Measurements from ENCODE around the gene ITGAE. TPM values are rescaled to one million over a fixed set of nuclear protein-coding genes. Genes with fewer than 3 reads are reported as not detected.

The ITGAE gene
- total RNA-seq, 1 donor from 2014 or later, result 47.5 TPM

- no peak for TF ChIP-seq EZH2 (IDR thresholded peaks at IDR 0.05)
- no peak for TF ChIP-seq CTCF (IDR thresholded peaks at IDR 0.05)
- no peak for TF ChIP-seq EZH2phosphoT487 (IDR thresholded peaks at IDR 0.05)
- Histone ChIP-seq H3K27ac (no peak overlapping the region), H4K20me1 (ENCODE audit: low read depth) (no peaks in the 10 kb centered on the region), H3K36me3 (no peaks in the 10 kb centered on the region), H2AFZ (replicated peaks) (no peak overlapping the region), H3K4me3 (no peak overlapping the region), H3K27me3 (no peaks in the 10 kb centered on the region), H3K9me3 (ENCODE audit: low read depth) (no peaks in the 10 kb centered on the region), H3F3A (ENCODE audit: low read depth) (no peaks in the 10 kb centered on the region), H3K79me2 (ENCODE audit: low read depth) (no peaks in the 10 kb centered on the region), H3K9ac (no peak overlapping the region), H3K4me2 (no peak overlapping the region), H3K4me1 (no peaks in the 10 kb centered on the region)
- H3K27ac Mint-ChIP-seq, result no peak overlapping the region
- no peak for DNase-seq (ENCODE audit: low spot score)
- H3K4me1 Mint-ChIP-seq, result no peaks in the 10 kb centered on the region
- no peak overlapping the region for H3K4me3 Mint-ChIP-seq
- H3K9me3 Mint-ChIP-seq, result no peaks in the 10 kb centered on the region
- H3K27me3 Mint-ChIP-seq (ENCODE audit: insufficient read depth, low read depth), result peaks cover 6% of the 10 kb centered on the region
- H3K36me3 Mint-ChIP-seq, result no peaks in the 10 kb centered on the region
Observed at GRCh38 chr17:3780986-3781385, 20.0 kb downstream of the ITGAE start.

DNA sequence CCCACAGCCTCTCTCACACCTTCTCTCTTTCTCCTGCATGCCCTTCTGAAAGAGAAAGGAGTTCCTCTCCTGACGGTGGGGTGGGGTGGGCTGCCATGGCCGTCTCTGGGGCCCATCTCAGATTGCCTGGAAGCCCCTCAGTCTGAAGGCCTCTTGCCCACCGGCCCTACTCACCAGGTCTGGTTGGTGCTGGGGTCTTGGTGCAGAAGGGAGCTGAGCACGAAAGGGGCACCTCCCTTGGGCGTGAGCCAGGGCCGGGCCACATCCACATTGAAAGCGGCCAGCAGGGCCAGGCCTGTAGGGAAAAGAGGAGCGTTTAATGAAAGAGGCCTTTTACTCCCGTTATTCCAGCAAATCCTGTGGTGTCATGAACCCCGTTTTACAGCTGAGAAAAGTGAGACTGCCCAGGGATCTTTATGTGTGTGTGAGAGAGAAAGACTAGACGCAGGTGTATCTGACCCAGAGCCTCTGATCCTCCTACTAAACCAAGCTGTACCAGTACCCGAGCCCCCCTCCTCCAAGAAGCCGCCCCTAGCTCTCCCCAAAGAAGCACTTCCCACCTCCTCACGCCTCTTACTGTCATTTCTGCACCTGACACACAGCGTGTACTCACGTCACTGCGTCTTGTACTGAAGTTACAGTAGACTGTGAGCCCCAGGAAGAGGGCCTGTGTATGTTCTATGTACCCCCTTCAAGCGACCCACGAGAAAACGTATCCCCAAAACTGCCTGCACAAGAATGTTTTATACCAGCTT is 23.4 kb downstream of the ITGAE start:
- H3K4me1 Mint-ChIP-seq, result peaks cover 3% of the 10 kb centered on the region
- no peaks in the 10 kb centered on the region for H3F3A ChIP-seq (ENCODE audit: low read depth)
- no peak overlapping the region for H3K27ac ChIP-seq
- TF ChIP-seq CTCF (IDR thresholded peaks at IDR 0.05) (no peak), EZH2phosphoT487 (IDR thresholded peaks at IDR 0.05) (no peak), EZH2 (IDR thresholded peaks at IDR 0.05) (no peak)
- peaks cover 6% of the 10 kb centered on the region for H3K27me3 Mint-ChIP-seq (ENCODE audit: insufficient read depth, low read depth)
- no peaks in the 10 kb centered on the region for H3K9me3 ChIP-seq (ENCODE audit: low read depth)
- no peak overlapping the region for H3K4me3 ChIP-seq
- peak overlapping the region; percentile 57 for H2AFZ ChIP-seq (replicated peaks)
- no peak overlapping the region for H3K9ac ChIP-seq
- no peak overlapping the region for H3K4me2 ChIP-seq
- no peaks in the 10 kb centered on the region for H3K4me1 ChIP-seq
- H3K36me3 ChIP-seq, result no peaks in the 10 kb centered on the region
- H3K27ac Mint-ChIP-seq, result no peak overlapping the region
- DNase-seq (ENCODE audit: low spot score), result no peak
- no peaks in the 10 kb centered on the region for H3K36me3 Mint-ChIP-seq
- H3K4me3 Mint-ChIP-seq, result no peak overlapping the region
- H4K20me1 ChIP-seq (ENCODE audit: low read depth), result no peaks in the 10 kb centered on the region
- no peaks in the 10 kb centered on the region for H3K79me2 ChIP-seq (ENCODE audit: low read depth)
- no peaks in the 10 kb centered on the region for H3K9me3 Mint-ChIP-seq
- H3K27me3 ChIP-seq, result no peaks in the 10 kb centered on the region

GRCh38 chr17:3773966-3774365 is 27.0 kb downstream of the ITGAE start:
- Mint-ChIP-seq H3K27ac (no peak overlapping the region), H3K4me1 (peaks cover 21% of the 10 kb centered on the region), H3K9me3 (no peaks in the 10 kb centered on the region), H3K4me3 (no peak overlapping the region), H3K36me3 (no peaks in the 10 kb centered on the region), H3K27me3 (ENCODE audit: insufficient read depth, low read depth) (peaks cover 12% of the 10 kb centered on the region)
- H3K9me3 ChIP-seq (ENCODE audit: low read depth), result no peaks in the 10 kb centered on the region
- H3K27ac ChIP-seq, result no peak overlapping the region
- no peak overlapping the region for H2AFZ ChIP-seq (replicated peaks)
- H4K20me1 ChIP-seq (ENCODE audit: low read depth), result no peaks in the 10 kb centered on the region
- no peaks in the 10 kb centered on the region for H3K36me3 ChIP-seq
- H3K27me3 ChIP-seq, result no peaks in the 10 kb centered on the region
- no peaks in the 10 kb centered on the region for H3K4me1 ChIP-seq
- no peaks in the 10 kb centered on the region for H3F3A ChIP-seq (ENCODE audit: low read depth)
- H3K9ac ChIP-seq, result no peak overlapping the region
- TF ChIP-seq CTCF (IDR thresholded peaks at IDR 0.05), result no peak
- TF ChIP-seq EZH2phosphoT487 (IDR thresholded peaks at IDR 0.05), result no peak
- TF ChIP-seq EZH2 (IDR thresholded peaks at IDR 0.05), result no peak
- no peak for DNase-seq (ENCODE audit: low spot score)
- H3K4me3 ChIP-seq, result no peak overlapping the region
- H3K79me2 ChIP-seq (ENCODE audit: low read depth), result no peaks in the 10 kb centered on the region
- no peak overlapping the region for H3K4me2 ChIP-seq
